ENCODE measurements around the gene MORN2. TPM values are rescaled to one million over a fixed set of nuclear protein-coding genes. Genes with fewer than 3 reads are reported as not detected.

The MORN2 gene
- total RNA-seq, 4 donors from 2014 or later, result 10.0 to 14.6 (median 12.9) TPM; not detected in 1

GRCh38 chr2:38866773-38867443, 8.9 kb upstream of the MORN2 start:
- peaks cover 0 to 6% of the 10 kb centered on the region in 2 donors for H3K9me3 ChIP-seq
- TF ChIP-seq POLR2A (IDR thresholded peaks at IDR 0.05) (no peak), CTCF (IDR thresholded peaks at IDR 0.05) (no peak), POLR2AphosphoS5 (IDR thresholded peaks at IDR 0.05) (no peak), EP300 (IDR thresholded peaks at IDR 0.05; ENCODE audit: low read depth) (no peak)
- peaks cover 0 to 12% (median 2%) of the 10 kb centered on the region in 4 donors for H3K36me3 ChIP-seq
- no peak overlapping the region for H3K27ac ChIP-seq
- no peak overlapping the region for H3K4me3 ChIP-seq
- intact Hi-C loops (cut with DNase I; ENCODE audit: low total_unique reads), result no loop called here
- 90 to 97% methylated on average over 3 of the region's 3 CpGs for WGBS, 2 donors (ENCODE audit: low coverage in 1 of 2)
- in situ Hi-C loops (cut with MboI; ENCODE audit: low pct_ligation_motif_present in 1 of 4, low pct_unique_long_range_greater_than_20kb in 1 of 4, low sequenced_read_pairs in 3 of 4), result no loop called here
- DNase-seq, result no peak
- H3K4me1 ChIP-seq, result no peaks in the 10 kb centered on the region
- no peaks in the 10 kb centered on the region for H3K27me3 ChIP-seq

- H3K4me3 ChIP-seq, result no peak overlapping the region
- in situ Hi-C loops (cut with MboI; ENCODE audit: low pct_ligation_motif_present in 1 of 4, low pct_unique_long_range_greater_than_20kb in 1 of 4, low sequenced_read_pairs in 3 of 4) (no loop called here), intact Hi-C loops (cut with DNase I; ENCODE audit: low total_unique reads) (no loop called here)
- no peak overlapping the region for H3K27ac ChIP-seq
- no peaks in the 10 kb centered on the region for H3K36me3 ChIP-seq
- H3K9me3 ChIP-seq, result peaks cover 0 to 6% of the 10 kb centered on the region in 2 donors
- TF ChIP-seq EP300 (IDR thresholded peaks at IDR 0.05; ENCODE audit: low read depth) (no peak), POLR2AphosphoS5 (IDR thresholded peaks at IDR 0.05) (no peak), CTCF (IDR thresholded peaks at IDR 0.05) (no peak), POLR2A (IDR thresholded peaks at IDR 0.05) (no peak)
- 94 to 98% methylated on average over 3 of the region's 3 CpGs for WGBS, 2 donors (ENCODE audit: low coverage in 1 of 2)
- no peak for DNase-seq
- no peaks in the 10 kb centered on the region for H3K27me3 ChIP-seq
- peaks cover 7 to 10% (median 8%) of the 10 kb centered on the region in 4 donors for H3K4me1 ChIP-seq
These were observed 4.3 kb upstream of the MORN2 start for GRCh38 chr2:38871432-38871831.

GRCh38 chr2:38873763-38874162, 2.0 kb upstream of the MORN2 start:
- Histone ChIP-seq H3K27me3 (no peaks in the 10 kb centered on the region), H3K27ac (no peak overlapping the region), H3K9me3 (peaks cover 0 to 6% of the 10 kb centered on the region in 2 donors), H3K4me3 (no peak overlapping the region), H3K36me3 (no peaks in the 10 kb centered on the region), H3K4me1 (peaks cover 12 to 21% (median 14%) of the 10 kb centered on the region in 4 donors)
- WGBS, 2 donors (ENCODE audit: low coverage in 1 of 2), result 75 to 76% methylated on average over 4 to 5 of the region's 5 CpGs
- intact Hi-C loops (cut with DNase I; ENCODE audit: low total_unique reads), result no loop called here
- DNase-seq, result no peak
- TF ChIP-seq CTCF (IDR thresholded peaks at IDR 0.05) (no peak), POLR2AphosphoS5 (IDR thresholded peaks at IDR 0.05) (no peak), EP300 (IDR thresholded peaks at IDR 0.05; ENCODE audit: low read depth) (no peak), POLR2A (IDR thresholded peaks at IDR 0.05) (no peak)
- in situ Hi-C loops (cut with MboI; ENCODE audit: low pct_ligation_motif_present in 1 of 4, low pct_unique_long_range_greater_than_20kb in 1 of 4, low sequenced_read_pairs in 3 of 4), result no loop called here

GRCh38 chr2:38875227-38875575, 575 bp upstream of the MORN2 start:
- TF ChIP-seq POLR2AphosphoS5 (IDR thresholded peaks at IDR 0.05) (no peak), POLR2A (IDR thresholded peaks at IDR 0.05) (no peak), EP300 (IDR thresholded peaks at IDR 0.05; ENCODE audit: low read depth) (no peak), CTCF (IDR thresholded peaks at IDR 0.05) (no peak)
- peak overlapping the region; percentile 47 to 79 (median 58) for H3K4me3 ChIP-seq
- 0% methylated on average over 4 to 10 of the region's 10 CpGs for WGBS, 2 donors (ENCODE audit: low coverage in 1 of 2)
- intact Hi-C loops (cut with DNase I; ENCODE audit: low total_unique reads) (no loop called here), in situ Hi-C loops (cut with MboI; ENCODE audit: low pct_ligation_motif_present in 1 of 4, low pct_unique_long_range_greater_than_20kb in 1 of 4, low sequenced_read_pairs in 3 of 4) (no loop called here)
- H3K9me3 ChIP-seq, result peaks cover 0 to 4% of the 10 kb centered on the region in 2 donors
- peaks cover 12 to 21% (median 14%) of the 10 kb centered on the region in 4 donors for H3K4me1 ChIP-seq
- no peaks in the 10 kb centered on the region for H3K36me3 ChIP-seq
- peak overlapping the region; percentile 62 to 79 (median 74) for H3K27ac ChIP-seq
- no peaks in the 10 kb centered on the region for H3K27me3 ChIP-seq
- DNase-seq, result no peak

Measured in transverse colon (tissue), 4 donors.